GM19463 (cell line): ENCODE measurements around the gene SORCS3.

Experiments used
- ATAC-seq: cut with Tn5 transposase; IDR thresholded peaks from one replicate; pipeline ENCODE4 v1.9.1; 2021; ENCODE audit warnings: mild to moderate bottlenecking, moderate library complexity; ENCODE audit not compliant: unreplicated experiment

Gene SORCS3

DNA sequence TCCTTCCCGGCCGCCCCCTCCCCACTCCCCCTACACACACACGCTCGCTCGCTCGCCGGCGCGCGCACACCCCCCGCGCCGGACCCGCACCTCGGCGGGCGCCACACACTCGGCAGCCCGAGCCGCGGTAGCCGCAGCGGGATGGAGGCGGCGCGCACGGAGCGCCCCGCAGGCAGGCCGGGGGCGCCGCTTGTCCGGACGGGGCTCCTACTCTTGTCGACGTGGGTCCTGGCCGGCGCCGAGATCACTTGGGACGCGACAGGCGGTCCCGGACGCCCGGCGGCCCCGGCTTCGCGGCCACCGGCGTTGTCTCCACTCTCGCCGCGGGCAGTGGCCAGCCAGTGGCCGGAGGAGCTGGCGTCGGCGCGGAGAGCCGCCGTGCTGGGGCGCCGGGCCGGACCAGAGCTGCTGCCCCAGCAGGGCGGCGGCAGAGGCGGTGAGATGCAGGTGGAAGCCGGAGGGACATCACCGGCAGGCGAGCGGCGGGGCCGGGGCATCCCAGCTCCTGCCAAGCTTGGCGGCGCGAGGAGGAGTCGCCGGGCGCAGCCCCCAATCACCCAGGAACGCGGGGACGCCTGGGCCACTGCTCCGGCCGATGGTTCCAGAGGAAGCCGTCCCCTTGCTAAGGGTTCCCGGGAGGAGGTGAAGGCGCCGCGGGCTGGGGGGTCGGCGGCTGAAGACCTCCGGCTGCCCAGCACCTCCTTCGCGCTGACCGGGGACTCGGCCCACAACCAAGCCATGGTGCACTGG lies at the start of gene SORCS3:
Gene SORCS3, plus strand, starts transcription at position 104 of the 750 bp plus-strand sequence.
- no peak for ATAC-seq

DNA sequence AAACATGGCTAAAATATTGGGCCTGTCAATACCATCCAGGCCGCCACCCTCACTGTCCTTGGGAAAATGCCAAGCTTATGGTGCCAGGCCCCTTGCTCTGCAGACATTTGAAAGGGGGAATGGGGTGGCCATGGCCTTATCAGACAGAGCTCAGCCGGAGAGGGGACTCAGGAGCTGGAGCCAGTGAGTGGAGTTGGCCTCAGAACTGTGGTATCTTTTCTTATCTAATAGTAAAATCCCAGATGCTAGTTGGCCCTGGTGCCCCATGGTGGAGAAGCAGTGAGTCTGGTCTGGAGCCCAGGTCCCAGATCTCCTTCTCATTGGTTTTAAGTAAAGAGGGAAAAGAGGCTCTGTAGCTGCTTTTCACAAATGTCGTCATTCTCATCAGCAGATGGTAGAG lies 49.6 kb upstream of the SORCS3 start:
- ATAC-seq: no peak

DNA sequence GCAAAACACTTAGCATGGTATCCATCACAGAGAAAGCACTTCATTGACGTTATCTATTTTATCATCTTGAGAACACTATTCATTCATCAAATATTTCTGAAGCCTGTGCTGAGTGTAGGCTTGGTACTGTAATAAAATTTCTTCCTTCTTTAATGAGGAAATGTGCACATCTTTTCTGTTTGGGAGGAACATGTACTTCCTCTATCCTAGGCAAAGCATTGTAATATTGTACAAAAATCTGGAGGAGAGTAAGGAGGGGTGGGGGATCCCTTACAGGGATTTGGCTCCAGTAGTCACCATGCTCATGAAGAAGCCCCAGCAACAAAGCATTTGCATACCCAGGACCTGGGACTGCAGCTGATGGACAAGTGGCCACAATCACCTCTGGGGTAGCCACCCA lies 39.9 kb upstream of the SORCS3 start:
- no peak for ATAC-seq

DNA sequence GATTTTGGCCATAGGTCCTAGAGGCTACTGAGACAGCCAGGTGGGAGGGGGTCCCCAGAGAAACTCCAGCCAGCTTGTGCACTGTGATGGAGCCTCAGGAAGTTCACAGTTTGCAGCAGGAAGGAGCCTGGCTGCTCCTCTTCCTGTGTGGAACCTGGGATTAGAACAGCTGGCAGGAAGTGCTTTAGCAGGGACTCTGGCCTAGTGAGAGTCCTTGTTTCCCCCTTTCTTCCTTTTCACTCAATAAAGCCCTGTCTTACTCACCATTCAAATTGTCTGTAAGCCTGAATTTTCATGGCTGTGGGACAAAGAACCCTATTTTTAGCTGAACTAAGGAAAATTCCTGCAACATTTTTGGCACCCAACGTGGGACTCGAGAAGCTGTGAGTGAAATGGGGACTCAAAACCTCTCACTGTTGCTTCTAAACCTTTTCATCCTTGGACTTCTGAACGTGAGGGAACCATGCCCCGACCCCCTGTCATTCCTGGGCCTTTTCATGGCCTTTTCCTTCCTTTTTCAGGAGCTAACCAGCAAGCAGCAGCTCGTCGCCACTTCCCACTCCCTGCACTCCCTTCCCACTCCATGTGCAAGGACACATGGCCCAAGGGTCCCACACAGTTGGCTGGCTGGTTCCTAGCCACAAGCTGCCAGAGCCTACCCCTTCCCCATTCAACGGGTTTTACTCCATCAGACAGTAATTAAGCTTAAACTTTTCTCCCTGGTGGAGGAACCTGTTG lies 32.8 kb upstream of the SORCS3 start:
- ATAC-seq: no peak

DNA sequence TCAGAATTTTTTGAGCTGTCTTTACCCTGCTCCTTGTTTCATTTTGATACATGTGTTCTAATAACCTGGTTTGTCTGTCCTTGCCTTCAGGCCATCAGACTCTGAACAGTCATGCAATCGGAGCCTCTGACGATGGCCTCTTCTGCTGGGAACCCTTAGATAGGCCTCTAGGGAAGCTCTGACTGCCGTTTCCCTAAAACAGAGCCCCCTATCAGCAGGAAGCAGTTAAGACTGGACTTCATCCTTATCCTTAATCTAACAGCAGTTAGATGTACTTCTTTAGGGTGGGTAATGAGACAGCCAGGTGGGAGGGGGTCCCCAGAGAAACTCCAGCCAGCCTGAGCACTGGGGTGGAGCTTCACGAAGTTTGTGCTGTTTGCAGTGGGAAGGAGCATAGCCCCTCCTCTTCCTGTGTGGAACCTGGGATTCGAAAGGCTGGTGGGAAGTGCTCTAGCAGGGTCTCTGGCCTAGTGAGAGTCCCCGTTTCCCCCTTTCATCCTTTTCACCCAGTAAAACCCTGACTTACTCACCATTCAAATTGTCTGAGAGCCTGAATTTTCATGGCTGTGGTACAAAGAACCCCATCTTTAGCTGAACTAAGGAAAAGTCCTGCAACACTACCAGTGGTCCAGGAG lies 28.4 kb upstream of the SORCS3 start:
- ATAC-seq: no peak

DNA sequence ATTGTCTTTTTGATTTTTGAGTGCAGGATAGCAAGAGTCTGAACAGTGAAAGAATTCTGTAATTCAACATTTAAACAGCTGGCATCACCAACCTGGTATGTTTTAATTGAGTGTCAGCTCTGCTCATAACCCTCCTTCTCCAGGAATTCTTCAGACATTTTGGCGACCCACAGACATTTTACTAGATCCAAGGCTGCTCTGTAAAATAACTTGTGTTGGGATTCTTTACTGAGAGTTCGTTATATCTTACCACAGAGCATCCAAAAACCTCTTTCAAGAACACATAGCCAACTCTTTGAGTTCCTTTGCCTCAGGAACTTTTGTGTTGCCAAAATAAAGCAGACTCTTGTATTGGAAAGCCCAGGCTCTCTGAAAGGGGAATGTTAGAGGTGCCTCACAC lies 27.7 kb upstream of the SORCS3 start:
- ATAC-seq: no peak

DNA sequence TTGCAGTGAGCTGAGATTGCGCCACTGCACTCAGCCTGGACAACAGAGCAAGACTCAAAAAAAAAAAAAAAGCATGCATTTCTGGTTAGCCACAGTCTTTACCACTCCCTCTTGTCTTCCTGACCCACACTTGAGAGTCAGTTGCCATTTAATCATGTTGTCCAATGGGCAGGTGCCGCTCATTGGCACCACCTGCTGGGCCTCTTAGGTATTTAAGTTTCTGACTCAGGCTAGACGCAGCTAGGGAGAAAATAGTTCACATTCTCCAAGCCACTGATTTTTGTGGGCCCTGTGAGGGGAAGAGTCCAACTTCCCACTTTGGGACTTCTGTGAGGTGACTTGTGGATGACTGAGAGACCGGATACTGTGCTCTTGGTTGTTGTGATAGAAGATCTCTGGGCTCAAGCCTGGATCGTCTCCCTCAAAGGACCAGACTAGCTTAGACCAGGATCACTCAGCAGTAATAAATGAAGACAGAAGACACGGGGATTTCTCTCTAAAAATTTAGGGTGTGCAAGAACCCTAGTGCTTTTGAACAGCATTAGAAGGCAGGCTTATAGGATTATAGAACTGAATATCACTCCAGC lies 26.8 kb upstream of the SORCS3 start:
- peak; percentile 73 for ATAC-seq

DNA sequence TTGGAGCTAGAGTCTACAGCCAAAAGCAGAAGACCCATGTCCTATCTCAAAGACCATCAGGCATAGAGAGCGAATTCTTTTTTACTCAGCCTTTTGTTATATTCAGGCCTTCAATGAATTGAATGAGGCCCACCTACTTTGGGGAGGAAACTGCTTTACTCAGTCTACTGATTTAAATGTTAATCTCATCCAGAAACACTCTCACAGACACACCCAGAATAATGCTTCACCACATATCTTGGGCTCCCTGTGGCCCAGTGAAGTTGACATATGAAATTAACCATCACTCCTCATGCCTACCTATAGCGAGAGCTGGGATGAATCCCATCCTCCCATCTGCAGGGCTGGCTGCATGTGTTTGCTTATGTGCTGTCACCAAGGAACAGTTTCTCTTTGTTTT lies 26.0 kb upstream of the SORCS3 start:
- no peak for ATAC-seq

DNA sequence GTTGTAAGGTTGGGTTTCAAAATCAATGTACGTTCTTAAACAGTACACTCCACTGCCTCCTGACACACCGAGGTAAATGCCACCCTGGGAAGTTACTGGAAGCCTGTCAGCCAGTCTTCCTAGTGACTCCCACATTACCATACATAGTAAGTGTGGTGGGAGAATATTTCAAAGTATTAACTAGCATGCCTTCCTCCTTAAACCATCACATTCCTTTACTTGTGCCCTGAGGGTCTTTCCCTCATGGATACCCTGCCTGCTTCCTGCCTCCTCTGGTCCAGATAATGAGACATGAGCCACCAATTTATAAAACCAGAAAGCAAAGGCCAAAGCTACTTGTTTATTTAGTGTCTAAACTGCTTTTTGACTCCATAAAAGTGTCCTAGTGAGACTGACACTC lies 23.3 kb upstream of the SORCS3 start:
- ATAC-seq: no peak

DNA sequence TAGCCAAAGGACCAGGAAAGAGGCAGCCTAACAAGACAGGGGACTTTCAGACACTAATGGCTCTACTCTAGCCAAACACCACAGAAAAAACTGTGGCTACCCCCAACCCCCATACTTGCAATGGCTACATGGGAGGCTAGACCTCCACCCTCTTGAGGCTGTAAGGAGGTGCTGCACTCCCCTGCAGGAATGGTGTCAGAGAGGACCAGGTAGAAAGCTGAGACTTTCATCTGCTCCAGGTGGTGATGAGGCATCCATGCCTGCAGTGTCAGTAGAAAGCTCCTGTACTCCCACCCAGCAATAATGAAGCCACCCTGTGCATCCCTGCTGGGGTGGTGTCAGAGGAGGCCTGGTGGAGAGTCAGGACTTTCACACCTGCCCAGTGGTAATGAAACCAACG lies 18.9 kb upstream of the SORCS3 start:
- ATAC-seq: no peak

DNA sequence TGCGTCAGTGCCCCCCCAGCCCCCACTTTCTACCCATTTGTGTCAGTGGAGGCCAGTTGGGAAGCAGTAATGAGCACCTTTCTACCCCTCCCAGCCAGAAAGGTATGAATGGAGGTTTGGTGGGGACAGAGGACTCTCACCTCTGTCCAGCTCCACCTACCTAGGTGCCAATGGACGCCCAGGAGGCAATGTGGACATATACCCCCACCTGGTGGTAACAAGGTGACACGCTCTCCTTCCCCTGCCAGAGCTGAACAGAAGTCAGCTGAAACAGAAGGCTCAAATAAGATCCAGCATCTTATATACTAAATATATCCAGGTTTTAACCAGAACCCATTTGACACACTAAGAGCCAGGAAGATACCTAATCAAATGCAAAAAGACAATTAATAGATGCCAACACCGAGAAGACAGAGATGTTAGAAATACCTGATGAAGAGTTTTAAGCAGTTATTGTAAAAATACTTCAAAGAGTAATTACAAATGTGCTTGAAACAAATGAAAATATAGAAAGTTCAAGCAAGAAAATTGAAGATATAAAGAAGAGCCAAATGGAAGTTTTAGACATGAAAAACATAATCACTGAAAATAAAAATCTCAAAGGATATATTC lies 18.4 kb upstream of the SORCS3 start:
- no peak for ATAC-seq

DNA sequence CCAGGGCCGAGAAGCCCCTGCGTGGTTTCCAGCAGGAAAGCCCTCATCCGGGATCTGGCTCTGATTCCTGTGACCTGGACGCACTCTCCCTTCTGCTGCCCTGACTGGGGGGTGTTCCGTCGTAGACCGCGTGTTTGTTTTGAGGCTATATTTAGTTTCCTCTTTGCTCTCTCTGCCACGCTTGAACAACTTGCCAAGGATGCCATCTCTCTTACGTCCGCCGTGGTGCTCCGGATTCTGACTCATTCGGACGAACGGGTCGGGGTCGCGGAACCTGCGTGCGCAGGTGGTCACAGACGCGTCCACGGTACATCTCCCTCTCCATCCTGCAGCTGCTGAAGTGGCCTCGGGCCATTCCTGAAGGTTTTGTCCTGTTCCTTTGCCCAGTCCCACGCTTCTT lies 10.4 kb upstream of the SORCS3 start:
- no peak for ATAC-seq

DNA sequence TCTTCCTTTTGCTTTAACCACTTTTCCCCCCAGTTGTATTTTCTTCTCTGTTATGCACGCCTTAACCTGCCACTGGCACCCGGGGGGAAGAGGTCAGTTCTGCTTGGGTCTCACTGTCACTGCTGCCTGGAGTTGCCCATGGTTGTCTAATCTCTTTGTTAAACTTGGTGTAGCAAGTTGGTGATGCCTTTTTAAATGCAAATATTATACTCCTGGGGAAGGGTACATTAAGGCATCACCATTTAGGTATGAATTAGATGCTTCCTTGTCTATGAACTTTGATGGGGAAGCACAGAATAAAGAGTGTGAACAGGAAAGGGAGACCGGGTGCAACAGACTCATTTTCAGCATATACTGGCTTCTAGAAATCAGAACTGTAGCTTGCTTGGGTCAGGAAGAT lies 9.1 kb upstream of the SORCS3 start:
- ATAC-seq: no peak

DNA sequence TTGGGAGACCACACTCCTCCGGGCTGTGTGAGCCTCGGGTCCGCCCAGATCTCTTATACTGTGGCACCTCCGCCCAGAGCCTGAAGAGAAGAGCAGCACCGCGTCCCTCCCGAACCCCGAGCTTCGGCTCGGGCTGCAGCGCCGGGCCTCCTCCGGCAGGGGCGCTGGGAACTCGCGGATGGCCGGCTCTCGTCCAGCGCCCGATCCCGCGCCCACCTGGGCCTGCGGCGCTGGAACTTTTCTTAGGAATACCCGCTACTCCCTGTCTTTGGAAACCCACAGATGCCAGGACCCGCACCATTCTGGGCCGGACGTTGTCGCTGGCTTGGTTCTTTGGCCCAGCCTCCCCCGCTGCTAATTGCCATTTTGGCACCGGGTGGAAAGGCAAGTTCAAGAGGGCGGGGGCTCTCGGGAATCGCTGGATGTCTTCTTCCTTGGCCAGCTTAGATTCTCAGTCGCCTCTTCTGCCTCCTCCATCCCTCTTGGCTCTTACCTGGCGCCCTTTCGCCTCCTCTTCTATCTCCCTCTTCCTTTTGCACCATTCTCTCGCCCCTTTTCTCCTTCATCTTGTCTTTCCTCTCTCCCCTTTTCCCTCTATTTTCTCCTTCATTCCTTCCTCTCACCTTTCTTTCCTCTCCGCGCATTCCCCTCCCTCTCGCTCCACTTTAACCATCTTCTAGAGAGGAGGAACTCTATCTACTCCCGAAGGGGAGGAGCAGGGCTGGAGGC lies 2.1 kb upstream of the SORCS3 start:
- ATAC-seq: no peak

DNA sequence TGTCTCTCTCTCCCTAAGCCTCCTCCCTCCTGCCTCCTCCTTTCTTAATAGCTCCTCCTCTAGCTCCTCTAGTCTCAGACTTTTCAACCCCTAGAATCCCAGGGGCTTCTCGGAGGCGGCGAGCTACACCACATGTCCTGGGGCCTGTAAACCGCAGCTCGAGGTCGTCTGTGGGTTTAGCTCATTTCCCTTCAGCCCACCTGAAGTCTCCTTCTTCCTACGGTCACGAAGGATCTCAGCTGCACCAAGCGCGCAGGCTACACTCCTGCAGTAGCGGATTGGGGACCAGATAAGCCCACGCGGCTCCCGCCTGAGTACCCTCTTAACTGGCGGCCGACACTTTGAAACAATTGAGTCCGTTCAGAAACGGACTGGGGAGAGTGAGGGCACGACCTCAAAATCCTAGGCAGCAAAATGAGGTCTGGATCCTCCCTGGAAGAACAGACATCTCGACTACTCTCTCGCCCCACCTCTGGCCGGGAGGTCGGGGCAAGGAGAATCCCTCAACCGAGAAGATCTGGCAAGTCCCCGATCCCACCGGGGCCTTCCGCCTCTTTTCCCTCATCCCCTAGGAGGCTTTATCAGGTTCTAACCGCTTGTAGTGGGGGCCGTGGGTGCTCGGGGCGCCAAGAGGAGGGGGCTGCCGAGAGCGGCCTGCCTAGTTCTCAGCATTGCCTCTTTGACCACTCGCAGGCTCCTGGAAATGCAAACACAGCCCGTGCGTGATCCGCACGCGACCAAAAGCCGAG lies 1.3 kb upstream of the SORCS3 start:
- no peak for ATAC-seq

DNA sequence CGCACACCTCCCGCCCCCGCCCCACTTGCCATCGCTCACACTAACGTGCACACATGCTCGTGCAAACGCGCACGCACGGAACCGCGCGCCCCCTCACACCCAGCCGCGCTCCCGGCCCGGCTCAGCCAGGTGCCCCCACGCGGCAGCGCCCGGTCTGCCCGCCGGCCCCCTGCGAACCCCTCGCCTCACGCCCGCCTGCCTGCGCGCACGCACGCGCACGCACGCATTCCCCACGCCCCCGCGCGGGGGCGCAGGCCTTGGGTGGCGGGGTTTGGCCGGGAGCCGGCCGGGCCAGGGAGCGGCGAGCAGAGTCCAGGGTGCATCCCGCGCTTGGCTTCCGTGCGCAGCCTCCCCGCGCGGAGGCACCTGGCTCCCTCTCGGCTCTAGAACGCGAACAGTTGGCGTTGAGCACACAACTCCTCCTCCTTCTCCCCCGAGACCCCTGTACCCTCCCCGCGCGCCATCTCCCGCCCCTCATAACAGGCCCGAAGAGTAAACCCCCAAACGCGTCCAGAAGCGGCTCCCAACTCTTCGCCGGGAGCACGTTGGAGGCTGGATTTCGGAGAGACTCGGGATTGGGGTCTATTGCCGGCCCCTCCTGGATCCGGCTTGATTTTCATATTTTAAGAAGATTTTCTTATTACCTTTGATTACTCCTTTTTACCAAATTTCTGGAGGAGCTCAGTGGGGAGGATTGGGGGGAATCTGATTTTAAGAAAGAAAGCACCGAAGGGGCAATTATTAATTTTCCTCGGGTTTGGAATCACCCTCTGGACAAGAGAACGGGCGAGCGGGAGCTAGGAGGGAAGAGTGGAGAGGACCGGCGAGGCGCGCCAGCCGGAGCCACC lies 527 bp upstream of the SORCS3 start:
- ATAC-seq: no peak

DNA sequence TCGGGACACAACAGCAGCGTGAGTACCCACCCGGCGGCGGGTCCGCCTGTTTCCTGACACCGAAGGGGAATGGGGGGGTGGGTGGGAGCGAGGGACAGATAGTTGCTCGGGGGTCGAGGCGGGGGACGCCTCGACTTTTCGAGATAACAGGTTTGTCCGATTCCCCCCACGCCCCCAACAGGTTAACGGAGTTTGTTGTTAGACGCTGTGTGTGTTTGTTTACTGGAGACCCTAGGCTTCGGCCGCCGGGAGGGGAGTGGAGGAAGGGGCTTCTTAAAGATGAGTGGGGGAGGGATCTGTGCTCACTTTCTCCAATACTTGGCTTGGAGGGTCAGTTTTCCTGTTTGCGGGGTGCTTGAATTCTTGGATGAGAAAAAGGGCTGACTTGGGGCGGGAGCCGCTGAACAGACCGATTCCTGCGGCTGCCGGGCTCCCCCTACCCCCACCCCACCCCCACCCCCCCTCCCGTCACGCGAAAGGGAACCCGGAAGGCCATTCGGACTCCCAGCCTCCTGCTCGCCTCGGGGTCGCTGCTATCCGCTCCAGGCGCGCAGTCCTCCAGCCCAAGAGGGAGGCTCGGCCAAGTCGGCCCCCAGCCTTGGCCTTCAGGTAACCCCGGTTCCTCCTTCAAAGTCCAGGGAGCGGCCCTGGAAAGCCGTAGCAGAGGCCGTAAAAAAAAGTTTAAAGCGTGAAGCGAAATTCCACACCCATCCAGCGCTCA lies 1.0 kb downstream of the SORCS3 start:
- no peak for ATAC-seq

DNA sequence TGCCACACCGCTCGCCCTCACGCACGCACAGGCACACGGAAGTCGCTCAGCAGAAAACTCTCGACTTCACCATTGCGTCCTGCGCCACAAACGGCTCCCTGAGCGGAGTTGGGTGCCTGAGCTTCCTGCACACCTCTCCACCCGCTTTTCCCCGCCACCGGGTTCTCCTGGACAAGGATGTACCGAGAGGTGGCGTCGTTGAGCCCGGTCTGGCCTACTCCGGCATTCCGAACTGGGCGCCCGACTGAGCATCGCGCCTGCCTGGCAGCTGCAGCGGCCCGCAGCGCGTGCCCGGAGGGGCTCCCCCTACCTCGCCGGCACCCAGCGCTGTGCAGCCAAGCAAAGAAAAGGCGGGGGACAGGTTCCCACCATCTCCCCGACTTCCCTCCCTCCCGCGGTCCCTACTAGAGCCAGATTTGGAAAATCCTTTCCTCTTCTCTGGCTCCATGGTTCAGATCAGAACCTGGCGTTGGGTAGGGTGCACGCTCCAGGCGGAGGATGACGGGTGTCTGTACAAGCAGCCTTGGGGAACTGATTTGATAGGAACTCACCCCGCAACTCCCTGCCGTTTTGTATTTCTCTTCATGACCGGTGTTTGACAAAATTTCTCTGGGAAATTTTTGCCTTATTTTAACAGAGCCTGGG lies 1.7 kb downstream of the SORCS3 start:
- ATAC-seq: no peak
